Testis (tissue), 2 donors: ENCODE measurements around the gene NEUROD4.

Source experiments
- CTCF ChIP-seq, 3 experiments: fragments of 450-650 bp in 2 of 3; fragments of 200-600 bp in 1 of 3; sonication (generic) in 1 of 3; IDR thresholded peaks; one replicate each; pipeline ENCODE4 v1.5.1; 2016 to 2019; ENCODE audit warnings: antibody characterized with exemption in 3 of 3, mild to moderate bottlenecking in 2 of 3, moderate library complexity in 1 of 3
- POLR2A ChIP-seq: fragments of 450-650 bp; IDR thresholded peaks from one replicate; pipeline ENCODE4 v1.6.1; 2017; ENCODE audit warnings: antibody characterized with exemption, mild to moderate bottlenecking, moderate library complexity

GRCh38 chr12:55043542-55043941 is 23.8 kb downstream of the NEUROD4 start:
- TF ChIP-seq CTCF (IDR thresholded peaks at IDR 0.05): no peak
- TF ChIP-seq POLR2A: no peak
